NCI-H82 treated with DMSO at 0.1 percent for 48 hours (cell line): Measurements from ENCODE around the gene CDH4.

Experiments used
- DNase-seq: peaks from one replicate; lab custom pipeline; 2025; ENCODE audit not compliant: unreplicated experiment; lab: John Stamatoyannopoulos, UW

CDH4 gene

DNA sequence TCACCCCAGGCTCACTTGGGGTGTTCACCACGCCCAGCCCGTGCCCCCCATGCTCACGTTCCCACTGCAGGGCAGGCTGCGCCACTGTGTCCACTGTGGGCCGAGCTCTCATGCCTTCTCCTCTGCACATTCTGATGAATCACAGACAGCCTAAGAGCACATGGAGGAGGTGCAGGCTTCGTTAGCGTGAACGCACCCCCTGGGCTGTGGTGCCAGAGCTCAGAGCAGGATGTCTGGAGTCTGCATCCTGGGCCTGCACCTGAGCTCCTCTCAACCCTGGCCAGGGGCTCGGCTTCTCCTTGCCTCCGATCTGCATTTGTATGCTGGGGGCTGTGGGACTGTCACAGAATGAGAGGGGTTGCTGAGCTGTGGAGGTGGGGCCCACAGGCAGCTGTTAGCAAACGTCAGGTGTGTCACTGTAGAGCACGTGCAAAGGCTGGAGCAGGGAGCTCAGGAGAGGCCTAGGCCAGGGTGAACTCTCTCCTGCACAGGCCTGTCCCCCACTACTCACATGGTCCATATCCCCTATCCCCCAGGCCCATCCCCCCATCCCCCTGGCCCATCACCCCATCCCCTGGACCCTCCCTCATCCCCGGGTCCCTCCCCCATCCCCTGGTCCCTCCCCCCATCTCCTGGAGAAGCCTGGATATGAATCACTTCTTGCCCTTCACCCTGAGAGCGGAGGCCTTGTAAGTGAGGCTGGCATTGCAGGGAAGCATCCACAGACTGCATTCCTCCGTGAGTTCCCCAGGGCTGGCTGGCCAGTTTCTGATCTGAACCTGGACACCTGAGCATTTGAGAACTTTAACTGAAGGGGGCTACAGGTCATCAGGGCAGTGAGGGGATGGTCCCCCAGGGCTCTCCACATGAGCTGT is 504.1 kb downstream of the CDH4 start:
- DNase-seq, result no peak

DNA sequence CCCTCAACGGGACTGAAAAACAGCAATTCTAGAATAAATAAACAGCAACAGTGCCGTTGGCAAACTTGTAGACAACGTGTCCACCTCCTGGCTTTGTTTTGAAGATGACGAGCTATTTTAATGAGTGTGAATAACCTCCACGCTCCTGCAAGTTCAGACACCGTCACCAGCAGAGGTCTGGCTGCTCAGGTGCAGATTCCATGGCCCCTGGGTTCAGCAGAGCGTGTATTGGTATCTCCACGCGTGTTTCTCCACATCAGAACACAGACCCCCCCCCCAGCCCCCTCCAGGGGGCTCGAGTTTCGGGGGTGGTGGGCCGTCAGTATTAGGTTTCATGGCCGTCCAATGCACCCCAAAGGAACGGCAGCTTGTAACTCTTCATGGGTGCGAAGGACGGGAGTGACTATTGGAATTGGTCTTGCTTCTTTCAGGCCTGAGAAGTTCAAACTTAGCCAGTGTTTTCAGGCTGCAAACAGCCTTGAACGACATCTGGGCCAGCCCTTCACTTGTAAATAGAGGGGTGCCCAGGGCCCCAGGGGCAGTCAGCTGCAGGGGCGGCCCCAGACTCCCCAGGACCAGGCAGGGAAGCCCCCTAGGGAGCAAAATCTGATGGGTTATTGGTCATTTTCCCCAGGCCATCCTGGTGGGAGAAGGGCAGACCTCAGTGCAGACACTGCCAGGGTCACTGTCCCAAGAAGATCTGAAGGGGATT is 505.1 kb downstream of the CDH4 start:
- no peak for DNase-seq

DNA sequence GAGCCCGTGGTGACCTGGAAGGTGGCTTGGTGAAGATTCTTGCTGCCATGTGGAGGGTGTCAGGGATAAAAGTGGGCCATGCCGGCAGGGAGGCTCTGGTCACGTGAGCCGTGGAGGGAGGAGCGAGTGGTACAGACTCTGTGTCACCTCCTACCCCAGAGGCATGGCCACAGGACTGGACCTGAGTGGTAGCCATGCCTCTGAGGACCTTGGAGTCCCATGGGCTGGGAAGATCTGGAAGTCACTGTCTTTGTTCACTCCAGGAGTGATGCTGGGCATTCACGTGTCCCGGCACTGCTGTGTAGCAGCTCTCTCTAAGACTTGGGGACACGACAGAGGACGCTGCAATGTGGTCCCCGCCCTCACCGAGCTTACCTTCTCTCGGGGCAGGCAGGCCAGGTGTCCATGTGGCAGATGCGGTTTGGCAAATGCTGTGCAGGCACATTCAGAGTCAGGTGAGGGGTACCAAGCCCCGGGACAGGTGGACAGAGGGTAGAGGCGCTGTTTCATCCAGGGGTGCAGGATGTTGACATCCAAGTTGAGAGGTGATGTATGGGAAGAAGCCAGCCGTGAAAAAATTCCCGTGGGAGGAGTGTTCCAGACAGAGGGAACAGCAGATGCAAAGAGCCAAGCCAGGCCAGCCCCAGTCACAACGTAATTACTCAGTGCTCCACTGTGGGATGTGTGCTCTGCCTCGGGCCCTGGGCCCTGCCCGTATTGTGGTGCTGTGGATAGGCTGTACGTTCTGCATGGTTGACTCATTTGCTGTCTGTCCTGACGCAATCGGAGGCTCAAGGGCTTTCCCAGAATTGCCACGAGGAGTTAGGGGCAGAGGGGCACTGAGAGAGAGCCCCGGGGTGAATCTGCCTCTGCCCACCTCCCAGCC is 505.9 kb downstream of the CDH4 start:
- DNase-seq, result no peak

DNA sequence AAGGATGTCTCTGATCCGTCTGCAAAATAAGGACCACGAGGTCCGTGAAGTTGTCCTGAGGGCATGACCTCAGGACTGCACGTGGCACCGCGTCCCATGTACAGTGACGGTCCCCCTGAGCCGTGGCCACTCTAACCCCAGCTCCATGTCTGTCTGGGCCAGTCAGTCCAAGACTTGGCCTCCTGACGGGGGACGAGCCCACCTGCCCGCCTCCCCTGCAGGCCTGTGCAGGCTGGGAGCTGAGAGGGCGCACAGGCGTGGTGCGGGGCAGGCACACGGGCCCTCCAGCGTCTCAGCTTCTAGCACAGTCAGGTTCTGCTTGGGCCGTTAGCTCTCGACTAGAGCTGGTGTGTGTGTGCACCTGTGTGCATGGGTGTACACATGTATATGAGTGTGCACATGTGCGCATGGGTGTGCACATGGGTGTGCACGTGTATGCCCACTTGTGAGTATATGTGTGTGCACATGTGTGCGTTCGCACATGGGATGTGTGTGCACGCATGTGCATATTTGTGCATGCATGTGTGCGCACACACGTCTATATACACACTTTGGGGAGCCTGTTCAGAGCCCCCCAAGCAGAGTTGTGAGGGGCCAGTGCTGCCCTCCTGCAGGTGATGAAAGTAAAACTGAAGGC is 506.6 kb downstream of the CDH4 start:
- no peak for DNase-seq

DNA sequence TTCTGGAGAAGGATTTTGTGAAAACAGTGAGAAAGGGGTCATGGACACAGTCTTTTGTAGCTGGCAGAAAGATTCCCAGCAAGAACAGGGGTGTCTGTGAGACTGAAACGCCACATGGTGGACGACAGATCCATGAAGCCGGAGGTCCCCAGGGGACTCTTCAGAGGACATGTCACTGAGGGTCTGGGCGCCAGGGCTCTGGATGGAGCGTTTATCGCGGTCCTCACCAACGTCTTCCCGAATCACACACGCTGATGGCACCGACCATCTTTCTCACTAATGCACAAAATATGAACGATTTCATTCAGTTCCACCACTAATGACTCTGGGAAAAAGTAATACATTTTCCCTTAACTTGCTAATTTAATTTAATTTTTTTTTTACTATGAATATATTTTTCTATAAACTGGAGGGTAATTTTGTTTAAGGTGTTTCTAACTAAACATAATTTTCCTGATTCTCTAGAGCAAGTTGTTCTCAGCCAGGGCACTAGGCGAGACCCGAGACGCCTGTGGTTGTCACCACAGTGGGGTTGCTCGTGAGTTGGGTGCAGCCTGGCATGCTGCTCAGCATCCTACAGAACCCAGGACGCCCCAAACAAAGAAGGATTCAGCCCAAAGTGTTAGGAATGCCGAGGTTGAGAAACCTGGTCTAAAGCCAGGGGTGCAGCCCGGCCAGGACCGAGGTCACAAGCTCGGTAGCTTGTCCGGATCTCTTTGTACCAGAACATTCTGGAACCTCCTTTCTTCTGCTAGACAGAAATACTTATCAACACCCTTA is 507.4 kb downstream of the CDH4 start:
- DNase-seq, result no peak

DNA sequence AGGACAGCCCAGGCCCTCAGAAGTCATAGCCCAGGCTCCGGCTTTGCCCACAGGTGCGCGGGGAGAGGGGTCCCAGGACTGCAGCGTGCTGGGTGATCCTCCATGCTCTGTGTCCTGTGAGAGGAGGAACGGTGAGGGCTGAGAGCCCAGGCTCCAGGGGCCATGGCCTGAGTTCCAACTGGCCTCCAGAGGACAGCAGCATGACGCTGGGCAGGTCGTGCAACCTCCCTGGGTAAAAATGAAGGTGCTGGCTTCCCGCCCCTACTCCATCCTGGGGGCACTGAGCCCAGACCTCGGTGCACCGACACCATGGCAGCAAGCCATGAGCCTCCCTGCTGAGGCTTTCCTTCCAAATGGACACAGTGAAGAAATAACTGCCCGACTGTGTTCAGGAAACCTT is 508.3 kb downstream of the CDH4 start:
- DNase-seq, result no peak

DNA sequence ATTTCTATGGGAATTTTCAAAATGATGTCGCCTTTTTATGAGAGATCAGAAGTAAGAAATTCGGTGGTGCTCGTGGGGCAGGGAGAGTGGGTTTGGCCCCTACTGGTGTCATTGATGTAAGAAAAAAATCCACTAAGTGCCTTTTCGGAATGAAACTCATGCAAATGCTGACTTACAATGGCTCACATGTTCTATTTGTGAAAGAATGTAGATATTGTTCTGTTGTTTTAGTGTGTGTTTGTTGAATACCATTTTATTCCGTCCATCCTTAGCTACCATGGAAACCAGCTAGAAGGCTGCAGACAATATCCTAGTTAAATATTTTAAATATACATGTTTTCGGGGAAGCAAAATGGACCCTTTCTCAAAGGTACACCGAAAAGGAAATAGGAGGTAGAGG is 508.7 kb downstream of the CDH4 start:
- no peak for DNase-seq

DNA sequence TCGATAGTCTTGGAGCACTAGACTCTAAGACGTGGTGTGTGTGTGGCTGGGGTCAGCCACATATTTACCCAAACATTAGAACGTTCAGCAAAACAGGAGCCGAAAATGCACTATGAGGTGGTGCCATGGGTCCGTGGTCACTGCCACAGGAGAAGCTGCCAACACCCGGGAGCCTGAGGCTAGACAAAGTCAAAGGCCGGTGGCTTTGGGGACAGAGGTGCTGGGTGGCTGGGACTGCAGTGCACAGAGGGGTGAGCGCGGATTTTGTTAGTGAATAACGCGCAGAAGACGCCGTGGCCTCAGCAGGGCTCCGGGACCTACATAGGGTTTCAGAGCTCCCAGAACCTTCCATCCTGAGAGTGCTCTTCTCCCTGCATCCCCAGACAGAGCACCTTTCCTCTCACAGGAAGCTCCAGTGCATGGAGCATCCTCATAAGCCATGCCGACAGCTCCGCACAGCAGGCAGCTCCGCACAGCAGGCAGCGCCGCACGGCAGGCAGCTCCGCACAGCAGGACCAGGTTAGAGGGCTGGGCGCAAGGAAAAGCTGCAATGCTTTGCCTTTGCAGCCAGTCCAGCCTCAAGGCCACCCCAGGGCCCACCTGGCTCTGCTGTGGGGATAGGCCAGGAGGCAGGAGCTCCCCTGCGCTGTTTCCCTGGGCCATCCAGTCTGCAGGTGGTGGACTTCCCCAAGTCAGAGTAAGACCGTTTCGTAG is 509.5 kb downstream of the CDH4 start:
- no peak for DNase-seq

DNA sequence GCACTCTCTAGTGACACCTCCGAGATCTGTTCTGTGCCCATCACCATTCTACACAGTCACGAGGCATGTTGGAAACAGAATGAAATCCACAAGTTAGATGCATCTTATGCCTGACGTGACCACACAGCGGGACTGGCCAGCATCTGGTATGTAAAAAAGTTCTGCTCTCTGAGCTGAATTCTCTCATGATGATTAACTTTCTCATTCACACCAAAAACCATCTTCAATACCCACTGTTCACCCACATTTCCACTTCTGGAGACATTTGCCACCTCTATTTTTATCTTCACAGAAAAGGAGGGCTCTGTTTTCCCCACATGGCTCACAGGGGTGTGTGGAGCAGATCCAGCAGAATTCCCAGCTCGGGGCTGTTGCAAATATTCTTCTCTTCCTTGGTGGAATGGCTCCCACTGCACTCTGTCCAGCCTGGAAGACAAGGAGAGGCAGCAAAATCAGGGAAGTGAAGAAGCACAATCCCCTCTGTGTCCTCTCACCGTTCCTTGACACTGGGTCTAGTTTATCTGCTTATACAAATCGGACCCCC is 510.2 kb downstream of the CDH4 start:
- no peak for DNase-seq

DNA sequence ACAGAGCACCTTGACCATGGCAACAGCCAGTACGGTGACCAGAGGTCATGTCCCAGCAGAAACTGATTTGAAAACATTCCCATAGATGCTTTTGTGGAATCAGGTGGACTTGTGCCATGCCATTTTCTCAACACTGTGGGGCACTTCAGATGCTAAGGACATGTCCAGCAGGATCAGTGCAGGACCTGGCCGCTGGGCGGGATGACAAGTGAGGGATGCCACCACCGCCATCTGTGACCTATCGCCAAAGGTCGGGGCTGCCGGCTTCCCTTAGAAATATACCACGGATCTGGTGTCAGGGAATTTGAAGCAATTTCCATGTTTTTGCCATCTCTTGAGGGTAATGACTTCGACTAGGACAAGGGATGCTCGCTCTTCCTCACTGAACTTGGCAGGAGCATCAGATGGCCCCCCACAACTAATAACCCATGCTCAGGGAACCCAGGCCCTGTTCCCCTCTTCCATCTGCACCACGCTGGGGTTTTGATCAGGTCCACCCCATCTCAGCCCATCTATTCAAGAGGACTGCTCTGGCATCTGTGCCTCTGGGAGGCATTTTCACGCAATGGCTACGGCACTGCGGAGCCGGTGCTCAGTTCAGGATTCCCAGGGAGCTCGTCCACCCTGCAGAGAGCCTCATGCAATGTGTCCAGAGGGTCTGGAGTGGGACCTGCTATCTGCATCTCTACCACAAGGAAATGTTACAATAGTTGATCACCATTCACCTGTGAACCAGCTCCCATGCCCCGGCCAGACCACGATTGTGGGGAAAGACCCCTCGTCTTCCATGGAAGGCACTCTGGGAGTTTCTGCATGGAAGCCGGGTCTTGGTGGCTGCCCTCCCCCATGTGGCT is 511.1 kb downstream of the CDH4 start:
- no peak for DNase-seq

DNA sequence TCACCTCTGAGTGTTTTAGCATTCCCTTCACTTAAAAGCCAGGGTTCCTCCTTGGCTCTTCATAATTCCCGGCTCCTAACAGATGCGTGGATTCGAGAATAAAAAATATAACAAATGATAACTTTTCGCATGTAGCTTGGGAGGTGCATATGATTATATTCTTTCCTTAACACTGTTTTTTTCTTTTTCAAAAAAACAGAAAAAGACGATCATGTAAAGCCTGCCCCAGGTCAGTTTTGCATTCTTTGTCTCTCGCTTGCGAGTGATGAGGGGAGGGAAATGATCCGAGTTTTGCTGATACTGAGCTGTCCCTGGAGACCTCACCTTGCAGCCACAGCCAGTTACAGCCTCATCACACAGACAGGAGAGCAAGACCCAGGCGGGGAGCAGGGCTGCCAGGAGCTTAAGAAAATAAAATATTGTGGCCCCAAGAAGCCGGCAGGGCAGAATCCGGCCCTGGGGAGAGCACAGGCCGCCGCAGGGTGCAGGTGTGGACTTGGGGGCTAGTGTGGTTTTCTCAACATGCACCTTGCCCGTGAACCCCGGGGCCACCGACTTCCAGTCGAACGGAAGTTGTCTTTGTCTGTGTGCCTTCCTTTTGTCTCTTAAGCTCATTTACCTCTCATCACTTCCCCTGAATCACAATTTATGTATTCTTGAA is 511.8 kb downstream of the CDH4 start:
- no peak for DNase-seq

DNA sequence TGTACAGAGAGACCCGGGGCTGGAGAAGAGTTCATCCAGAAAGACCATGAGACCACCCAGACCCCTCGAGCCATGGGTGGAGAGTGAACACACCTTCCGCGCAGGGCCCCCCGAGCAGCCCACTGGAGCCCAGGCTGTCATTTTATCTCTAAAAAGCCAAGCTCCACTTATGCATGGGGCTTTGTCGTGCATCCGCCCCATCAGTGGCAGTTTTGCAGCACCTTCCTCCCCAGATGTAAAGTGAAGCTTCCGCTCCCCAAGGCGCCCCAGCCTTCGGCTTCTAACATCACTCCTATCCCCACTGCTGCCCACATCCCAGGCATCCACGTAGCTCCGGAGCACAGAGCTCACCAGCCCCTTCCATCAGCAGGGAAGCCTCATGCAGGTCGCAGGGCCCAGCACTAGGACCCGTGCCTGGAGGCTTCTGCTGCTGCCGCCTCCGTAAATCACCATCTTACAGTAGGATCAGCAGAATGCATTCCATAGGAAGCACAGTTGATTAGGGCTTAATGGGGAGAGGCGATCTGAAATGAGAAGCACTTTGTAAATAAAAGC is 512.5 kb downstream of the CDH4 start:
- DNase-seq, result no peak

DNA sequence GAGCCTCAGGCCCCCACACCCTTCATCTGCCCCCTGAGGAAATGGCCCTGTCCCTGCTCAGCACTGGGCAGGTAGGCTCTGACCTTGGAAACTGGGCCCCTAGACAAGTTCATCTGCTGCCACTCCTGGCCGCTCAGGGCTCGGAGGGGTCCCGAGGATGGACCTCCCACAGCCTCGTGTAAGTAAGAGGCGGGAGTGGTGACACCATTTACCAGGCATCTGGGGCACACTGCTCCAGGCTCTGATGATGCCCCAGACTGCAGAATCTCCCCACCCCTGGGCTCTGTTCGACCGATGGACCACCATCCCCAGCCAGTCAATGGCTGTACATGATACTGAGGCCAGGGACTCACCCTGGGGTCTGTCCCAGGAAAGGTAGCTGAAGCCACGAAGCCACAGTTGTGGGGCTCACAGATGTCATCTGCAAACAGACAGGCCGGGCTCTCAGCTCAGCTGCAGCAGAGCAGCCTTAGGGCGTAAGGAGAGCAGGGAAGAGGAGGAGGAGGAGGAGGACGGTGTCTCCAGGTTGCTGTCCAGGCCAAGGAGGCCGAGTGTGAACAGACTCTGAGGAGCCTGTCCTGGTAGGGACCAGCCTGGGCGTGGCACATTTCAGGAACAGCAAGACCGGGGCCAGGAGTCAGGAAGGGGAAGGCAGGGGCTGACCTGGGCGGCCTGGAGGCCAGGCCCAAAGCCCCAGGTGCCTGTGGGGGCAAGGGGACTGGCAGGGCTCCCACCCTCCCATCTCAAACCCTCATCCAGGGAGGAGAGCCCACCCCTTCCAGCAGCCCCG is 513.2 kb downstream of the CDH4 start:
- DNase-seq, result no peak

DNA sequence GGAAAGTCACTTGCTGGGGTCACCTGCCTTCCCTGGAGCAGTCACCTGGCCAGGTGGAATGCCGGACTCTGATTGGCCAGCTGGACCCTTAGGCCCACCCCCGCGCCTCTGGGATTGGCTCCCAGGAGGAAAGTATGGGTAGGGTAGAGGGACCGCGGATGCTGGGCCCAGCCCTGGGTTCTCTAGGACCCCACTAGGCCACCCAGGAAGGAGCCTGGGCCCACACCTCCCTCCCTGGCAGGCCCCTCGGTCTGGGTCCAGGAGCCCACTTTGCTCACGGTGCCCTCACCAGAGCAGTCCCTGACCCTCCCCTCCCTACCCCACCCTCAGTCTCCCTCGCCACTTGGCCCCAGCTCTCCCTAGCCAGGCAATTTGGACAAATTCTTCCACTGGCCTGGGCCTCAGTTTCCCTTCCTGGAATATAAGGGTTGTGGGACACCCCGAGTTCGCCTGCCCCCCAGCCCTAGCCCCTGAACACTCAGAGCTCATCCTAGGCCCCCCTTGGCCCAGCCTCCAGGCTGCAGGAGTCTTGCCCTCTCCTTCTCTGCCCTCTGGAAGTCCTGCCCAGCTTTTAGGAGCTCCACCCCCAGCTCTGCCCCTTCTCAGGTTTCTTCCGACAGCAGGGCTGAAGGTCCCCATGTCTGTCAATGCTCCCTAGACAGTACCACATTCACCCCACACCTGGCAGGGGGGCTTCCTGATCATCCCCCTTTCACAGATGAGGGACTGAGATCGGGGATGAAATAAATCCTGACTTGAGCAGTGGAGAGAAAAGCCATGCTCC is 514.0 kb downstream of the CDH4 start:
- no peak for DNase-seq

DNA sequence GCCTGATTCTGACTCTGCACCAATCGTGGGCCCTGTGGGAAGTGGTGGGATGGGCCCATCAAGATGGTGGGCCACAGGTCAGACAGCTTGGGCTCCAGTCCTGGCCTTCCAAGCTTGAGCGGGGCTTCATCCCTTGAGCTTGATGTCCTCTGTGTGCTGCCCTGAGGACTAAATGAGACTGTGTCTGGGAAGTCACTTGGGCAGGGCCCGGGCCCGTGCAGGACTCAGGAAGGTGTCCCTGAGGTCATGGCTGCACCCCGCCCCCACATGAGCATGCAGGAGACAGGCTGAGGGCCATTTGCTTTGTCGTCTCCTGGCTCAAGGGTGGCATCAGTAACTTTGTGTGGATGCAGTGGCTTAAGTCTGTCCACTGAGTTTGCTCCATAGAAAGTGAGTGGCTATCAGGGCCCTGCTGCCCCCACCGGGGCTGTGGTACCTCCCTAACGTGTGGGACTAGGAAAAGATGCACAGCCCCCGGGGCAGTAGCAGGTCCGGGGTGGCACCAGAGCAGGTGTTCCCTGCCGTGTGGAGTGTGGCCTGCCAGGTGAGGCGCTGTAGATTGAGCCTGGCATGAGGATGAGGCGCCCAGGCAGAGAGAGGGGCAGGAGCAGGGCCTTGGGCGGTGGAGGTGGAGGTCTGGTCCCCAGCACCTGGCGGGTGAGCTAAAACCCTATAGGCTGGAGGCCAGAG is 515.0 kb downstream of the CDH4 start:
- no peak for DNase-seq
